ENCODE data around the gene ZSCAN26.

DNA sequence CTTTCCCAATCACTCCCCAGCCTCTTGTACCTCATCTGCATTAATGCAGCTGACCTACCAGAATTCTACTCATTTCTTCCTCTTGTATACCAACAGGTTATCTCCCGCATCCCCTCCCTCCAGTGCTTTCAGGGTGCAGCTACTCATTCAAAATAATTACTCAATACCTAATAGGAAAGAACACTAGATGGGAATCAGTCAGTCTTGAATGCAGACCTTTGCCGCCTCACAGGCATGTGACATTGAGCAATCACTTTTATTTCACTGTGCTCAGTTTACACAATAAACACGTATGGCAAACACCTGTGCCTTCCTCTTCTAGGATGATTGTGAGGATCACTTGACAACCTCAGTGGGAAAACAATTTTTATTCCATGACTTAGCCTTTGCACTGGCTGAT, 55.7 kb downstream of the ZSCAN26 start:
- TF ChIP-seq, protein P1, sequence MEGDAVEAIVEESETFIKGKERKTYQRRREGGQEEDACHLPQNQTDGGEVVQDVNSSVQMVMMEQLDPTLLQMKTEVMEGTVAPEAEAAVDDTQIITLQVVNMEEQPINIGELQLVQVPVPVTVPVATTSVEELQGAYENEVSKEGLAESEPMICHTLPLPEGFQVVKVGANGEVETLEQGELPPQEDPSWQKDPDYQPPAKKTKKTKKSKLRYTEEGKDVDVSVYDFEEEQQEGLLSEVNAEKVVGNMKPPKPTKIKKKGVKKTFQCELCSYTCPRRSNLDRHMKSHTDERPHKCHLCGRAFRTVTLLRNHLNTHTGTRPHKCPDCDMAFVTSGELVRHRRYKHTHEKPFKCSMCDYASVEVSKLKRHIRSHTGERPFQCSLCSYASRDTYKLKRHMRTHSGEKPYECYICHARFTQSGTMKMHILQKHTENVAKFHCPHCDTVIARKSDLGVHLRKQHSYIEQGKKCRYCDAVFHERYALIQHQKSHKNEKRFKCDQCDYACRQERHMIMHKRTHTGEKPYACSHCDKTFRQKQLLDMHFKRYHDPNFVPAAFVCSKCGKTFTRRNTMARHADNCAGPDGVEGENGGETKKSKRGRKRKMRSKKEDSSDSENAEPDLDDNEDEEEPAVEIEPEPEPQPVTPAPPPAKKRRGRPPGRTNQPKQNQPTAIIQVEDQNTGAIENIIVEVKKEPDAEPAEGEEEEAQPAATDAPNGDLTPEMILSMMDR (IDR thresholded peaks at IDR 0.05), result no peak
- no peak for TF ChIP-seq EZH2 (IDR thresholded peaks at IDR 0.05; ENCODE audit: borderline replicate concordance, insufficient read depth, low read depth, low read length, poor library complexity, severe bottlenecking)

Measured in B cell (primary cell).